HCT116 (cell line): ENCODE results near the gene TGFBI.

Source experiments
- ATF3 ChIP-seq: IDR thresholded peaks from 2 replicates; pipeline ENCODE4 v1.6.1; 2012
- EZH2 ChIP-seq: fragments of 200-600 bp; sonication (generic); IDR thresholded peaks from 2 replicates; pipeline ENCODE4 v1.6.1; 2017; ENCODE audit warnings: antibody characterized with exemption, mixed run types
- FOSL1 ChIP-seq: IDR thresholded peaks from 2 replicates; pipeline ENCODE4 v1.6.1; 2012; ENCODE audit warnings: low read depth
- POLR2A ChIP-seq: IDR thresholded peaks from 2 replicates; pipeline ENCODE4 v1.7.0; 2011; ENCODE audit warnings: borderline replicate concordance; ENCODE audit not compliant: insufficient read depth, insufficient read length; ENCODE audit errors: extremely low read depth
- POLR2AphosphoS5 ChIP-seq: IDR thresholded peaks from 2 replicates; pipeline ENCODE4 v1.6.1; 2011; ENCODE audit warnings: mild to moderate bottlenecking, low read depth, low read length, moderate library complexity
- ZBTB33 ChIP-seq: IDR thresholded peaks from 2 replicates; pipeline ENCODE4 v1.6.1; 2011; ENCODE audit warnings: mild to moderate bottlenecking, low read length, moderate library complexity; ENCODE audit not compliant: insufficient replicate concordance; ENCODE audit errors: extremely low read depth
- ZNF274 ChIP-seq: fragments of 200-500 bp; sonication (Bioruptor generic); IDR thresholded peaks from 2 replicates; pipeline ENCODE4 v1.6.1; 2014; ENCODE audit warnings: mild to moderate bottlenecking, low read depth, low read length, inconsistent platforms
- TF ChIP-seq, protein P1 (sequence below), 3 experiments: fragments of 200-600 bp in 1 of 3; sonication (generic) in 1 of 3; IDR thresholded peaks in 2 of 3; conservative IDR thresholded peaks in 1 of 3; 2 replicates each; pipeline ENCODE4 v1.5.1; 2012 to 2017; ENCODE audit warnings: low read depth in 2 of 3, low read length in 2 of 3, antibody characterized with exemption in 1 of 3, borderline replicate concordance in 1 of 3, control low read depth in 1 of 3, mild to moderate bottlenecking in 1 of 3, mixed read lengths in 1 of 3, mixed run types in 1 of 3, moderate library complexity in 1 of 3; ENCODE audit not compliant: insufficient read depth in 1 of 3

- TF ChIP-seq EZH2 (no peak), POLR2A (no peak), ZNF274 (no peak), POLR2AphosphoS5 (no peak), ATF3 (no peak), FOSL1 (no peak), ZBTB33 (no peak)
- TF ChIP-seq, protein P1, sequence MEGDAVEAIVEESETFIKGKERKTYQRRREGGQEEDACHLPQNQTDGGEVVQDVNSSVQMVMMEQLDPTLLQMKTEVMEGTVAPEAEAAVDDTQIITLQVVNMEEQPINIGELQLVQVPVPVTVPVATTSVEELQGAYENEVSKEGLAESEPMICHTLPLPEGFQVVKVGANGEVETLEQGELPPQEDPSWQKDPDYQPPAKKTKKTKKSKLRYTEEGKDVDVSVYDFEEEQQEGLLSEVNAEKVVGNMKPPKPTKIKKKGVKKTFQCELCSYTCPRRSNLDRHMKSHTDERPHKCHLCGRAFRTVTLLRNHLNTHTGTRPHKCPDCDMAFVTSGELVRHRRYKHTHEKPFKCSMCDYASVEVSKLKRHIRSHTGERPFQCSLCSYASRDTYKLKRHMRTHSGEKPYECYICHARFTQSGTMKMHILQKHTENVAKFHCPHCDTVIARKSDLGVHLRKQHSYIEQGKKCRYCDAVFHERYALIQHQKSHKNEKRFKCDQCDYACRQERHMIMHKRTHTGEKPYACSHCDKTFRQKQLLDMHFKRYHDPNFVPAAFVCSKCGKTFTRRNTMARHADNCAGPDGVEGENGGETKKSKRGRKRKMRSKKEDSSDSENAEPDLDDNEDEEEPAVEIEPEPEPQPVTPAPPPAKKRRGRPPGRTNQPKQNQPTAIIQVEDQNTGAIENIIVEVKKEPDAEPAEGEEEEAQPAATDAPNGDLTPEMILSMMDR (IDR thresholded peaks at IDR 0.05 in 2 of 3, conservative IDR thresholded peaks at IDR 0.05 in 1 of 3; ENCODE audit: borderline replicate concordance in 1 of 3, insufficient read depth in 1 of 3, low read depth in 2 of 3, low read length in 2 of 3): no peak
These were observed 23.3 kb upstream of the TGFBI start for GRCh38 chr5:136005476-136005875.
